DMS153 treated with DMSO at 0.1 percent for 48 hours (cell line): Measurements from ENCODE around the gene MCIDAS.

Experiments
- DNase-seq: peaks from one replicate; lab custom pipeline; 2025; ENCODE audit not compliant: unreplicated experiment; lab: John Stamatoyannopoulos, UW

The MCIDAS gene

GRCh38 chr5:55171471-55171870 is 55.6 kb downstream of the MCIDAS start:
- DNase-seq, result no peak
